Stimulated activated CD4-positive, alpha-beta T cell treated with anti-CD3 and anti-CD28 coated beads, Interleukin-15, amount 100 ng/mL, for 1 hour (primary cell): ENCODE measurements around the gene PSMB10.
"Not testable (repeated sequence)": the region's sequence is repeated elsewhere in the genome, so short reads cannot be mapped to it uniquely, and the experiment has no call there.

Experiments
- DNase-seq, 2 donors: peaks; one replicate each; pipeline ENCODE4 v3.0.0-alpha.2; 2020; ENCODE audit warnings: low read depth in 1 of 2, low spot score in 1 of 2

The PSMB10 gene

GRCh38 chr16:67942510-67943255 lies 6.0 kb upstream of the PSMB10 start:
- DNase-seq, result no peak

GRCh38 chr16:67942200-67942509 lies 5.5 kb upstream of the PSMB10 start:
- no peak for DNase-seq

- no peak for DNase-seq
Observed at GRCh38 chr16:67941469-67942199, 5.0 kb upstream of the PSMB10 start.

GRCh38 chr16:67940446-67941089 lies 3.9 kb upstream of the PSMB10 start:
- DNase-seq, result no peak

- DNase-seq, result peak in 1 of 2 donors; percentile 44
Observed at GRCh38 chr16:67939507-67940445, 3.1 kb upstream of the PSMB10 start.

- DNase-seq, result not testable (repeated sequence)
Observed at GRCh38 chr16:67937713-67938112, 1.1 kb upstream of the PSMB10 start.

- DNase-seq, result no peak
Observed at GRCh38 chr16:67936880-67937605, 393 bp upstream of the PSMB10 start.

- DNase-seq, result peak; percentile 85 to 86
Observed at GRCh38 chr16:67935402-67936123, 1.1 kb downstream of the PSMB10 start.

- DNase-seq, result no peak
Observed at GRCh38 chr16:67935101-67935401, 1.6 kb downstream of the PSMB10 start.

GRCh38 chr16:67934306-67935100 lies 2.1 kb downstream of the PSMB10 start:
- DNase-seq, result no peak

GRCh38 chr16:67933805-67934204 lies 2.8 kb downstream of the PSMB10 start:
- no peak for DNase-seq

- no peak for DNase-seq
Observed at GRCh38 chr16:67932462-67932840, 4.2 kb downstream of the PSMB10 start.

- DNase-seq, result no peak
Observed at GRCh38 chr16:67931712-67932461, 4.8 kb downstream of the PSMB10 start, which contains the start of gene CTRL. TSS of gene CTRL (minus strand) at chr16:67931862. CDS start at chr16:67931852, 10 bp downstream.

- no peak for DNase-seq
Observed at GRCh38 chr16:67930678-67931211, 5.9 kb downstream of the PSMB10 start.

GRCh38 chr16:67930191-67930590 lies 6.5 kb downstream of the PSMB10 start:
- DNase-seq, result no peak

GRCh38 chr16:67928561-67929364 lies 7.9 kb downstream of the PSMB10 start:
- DNase-seq, result peak; percentile 52 to 65

GRCh38 chr16:67928147-67928546 lies 8.5 kb downstream of the PSMB10 start:
- DNase-seq, result no peak
